OCI-LY7 (cell line): ENCODE data around the gene COL15A1.

Source experiments
- CTCF ChIP-seq: fragments of 200-600 bp; sonication (generic); conservative IDR thresholded peaks from 2 replicates; pipeline ENCODE4 v1.5.1; 2014; ENCODE audit warnings: mild to moderate bottlenecking, antibody characterized with exemption, low read length, moderate library complexity, mixed read lengths
- EZH2phosphoT487 ChIP-seq: fragments of 200-600 bp; sonication (generic); IDR thresholded peaks from 2 replicates; pipeline ENCODE4 v1.6.1; 2018; ENCODE audit warnings: low read depth, borderline replicate concordance, mild to moderate bottlenecking, mixed run types, antibody characterized with exemption, low read length, moderate library complexity, mixed read lengths

GRCh38 chr9:99049641-99050040 is 105.9 kb downstream of the COL15A1 start:
- TF ChIP-seq CTCF (no peak), EZH2phosphoT487 (no peak)
